Astrocyte of the cerebellum (primary cell): ENCODE results near the gene RPL18A.

Experiments used
- DNase-seq: peaks from one replicate; pipeline ENCODE4 v3.0.0-alpha.2; 2011; ENCODE audit warnings: low read depth
- H3K4me3 ChIP-seq: 2 replicates; pipeline ENCODE4 v1.5.1; 2011; ENCODE audit warnings: mild to moderate bottlenecking, low read depth, low read length, moderate library complexity
- CTCF ChIP-seq: IDR thresholded peaks from 2 replicates; pipeline ENCODE4 v1.5.1; 2012; ENCODE audit warnings: low read length, low read depth, moderate library complexity, mild to moderate bottlenecking; ENCODE audit errors: missing control alignments
- in situ Hi-C: cut with HindIII; loops from 2 replicates; pipeline ENCODE4 v1.10.0; 2017; ENCODE audit warnings: low sequenced_read_pairs

Gene RPL18A

GRCh38 chr19:17824339-17824738 is 35.4 kb upstream of the RPL18A start:
- no peak for DNase-seq
- in situ Hi-C loops: no loop called here
- H3K4me3 ChIP-seq: no peak overlapping the region
- TF ChIP-seq CTCF: no peak

DNA sequence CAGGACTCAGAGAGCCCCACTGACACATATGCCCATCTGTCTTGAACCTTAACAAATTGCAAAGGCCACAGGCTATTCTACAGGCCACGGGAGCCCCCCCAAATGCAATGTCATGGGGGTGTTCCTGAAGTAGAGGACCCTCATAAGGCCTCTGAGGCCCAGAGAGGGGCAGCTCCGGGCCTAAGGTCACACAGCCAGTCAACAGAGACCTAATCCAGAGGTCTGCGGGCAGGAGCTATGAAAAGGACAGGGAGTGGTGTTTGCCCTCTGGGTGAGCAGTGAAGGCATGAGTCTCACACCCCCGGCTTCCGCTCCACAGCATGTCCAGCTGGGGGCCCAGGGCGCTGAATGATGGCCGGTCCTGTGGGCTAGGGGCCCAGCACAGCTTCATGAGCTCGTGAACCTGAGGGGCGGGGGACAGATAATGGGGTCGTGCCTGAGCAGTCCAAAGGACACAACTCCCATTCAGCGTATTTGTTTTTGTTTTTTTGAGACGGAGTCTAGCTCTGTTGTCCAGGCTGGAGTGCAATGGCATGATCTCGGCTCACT is 33.1 kb upstream of the RPL18A start:
- no peak for DNase-seq
- in situ Hi-C loops: no loop called here
- no peak for TF ChIP-seq CTCF
- H3K4me3 ChIP-seq: no peak overlapping the region

DNA sequence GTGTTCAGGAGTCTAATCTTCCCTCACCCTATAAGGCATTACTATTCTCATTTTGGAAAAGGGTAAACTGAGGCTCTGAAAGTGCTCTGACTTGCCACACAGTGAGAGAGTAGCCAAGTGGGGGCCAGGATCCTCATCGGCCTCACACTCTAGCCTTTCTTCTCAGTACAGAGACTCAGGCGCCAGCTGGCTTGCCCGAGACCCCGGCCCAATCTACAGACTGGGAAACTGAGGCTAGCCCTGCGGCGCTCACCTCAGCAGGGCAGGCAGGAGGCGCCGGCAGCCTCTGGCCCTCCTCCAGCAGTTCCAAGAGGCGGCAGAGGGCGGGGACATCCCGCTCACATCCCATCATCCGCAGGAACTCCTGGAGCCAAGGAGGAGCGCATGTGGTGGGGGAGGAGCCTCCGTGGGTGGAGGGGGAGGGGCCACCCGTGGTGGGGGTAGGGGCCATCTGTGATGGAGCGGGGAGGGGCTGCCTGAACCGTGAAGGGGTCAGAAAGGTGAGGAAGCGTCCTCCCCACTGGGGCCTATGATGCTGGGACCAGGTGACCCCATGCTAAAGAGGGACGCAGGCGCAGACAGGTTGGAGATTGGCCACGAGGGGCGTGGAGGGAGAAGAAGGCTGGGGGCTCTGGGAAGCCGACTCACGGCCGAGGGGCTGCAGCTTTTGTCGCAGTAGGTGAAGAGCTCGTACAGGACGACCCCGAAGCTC is 29.7 kb upstream of the RPL18A start:
- no peak for TF ChIP-seq CTCF
- in situ Hi-C loops: loop anchor here (10.0 kb wide), 1 partner anchor 115 kb away; the partner anchor contains the start of gene MAP1S
- DNase-seq: no peak
- H3K4me3 ChIP-seq: peak overlapping the region; percentile 18

- no peak for DNase-seq
- no peak for TF ChIP-seq CTCF
- peak overlapping the region; percentile 18 for H3K4me3 ChIP-seq
- in situ Hi-C loops: loop anchor here (10.0 kb wide), 1 partner anchor 116 kb away; the partner anchor contains the start of gene MAP1S
Measured at GRCh38 chr19:17830567-17831418, 28.9 kb upstream of the RPL18A start.

DNA sequence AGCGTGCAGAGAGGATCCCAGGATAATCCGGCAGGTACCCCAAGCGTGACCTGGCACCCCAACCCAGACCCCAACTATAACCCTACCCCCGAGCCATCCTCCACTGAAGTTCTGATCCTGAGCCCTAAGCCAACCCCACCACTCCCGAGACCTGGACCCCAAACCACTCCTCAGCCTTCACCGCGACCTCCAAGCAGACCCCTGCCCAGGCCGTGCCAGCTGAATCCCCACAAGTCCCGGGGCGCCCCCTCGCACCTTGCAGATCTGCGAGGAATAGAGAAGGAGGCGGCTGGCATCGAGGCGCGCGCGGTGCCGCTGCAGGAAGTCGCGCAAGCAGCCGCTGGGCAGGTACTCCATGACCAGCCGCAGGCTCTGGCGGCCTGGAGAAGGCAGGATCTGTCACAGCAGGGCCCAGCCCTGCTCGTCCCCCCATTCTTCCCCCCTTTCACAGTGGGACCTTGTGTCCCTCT is 28.3 kb upstream of the RPL18A start:
- DNase-seq: no peak
- in situ Hi-C loops: loop anchor here (10.0 kb wide), 1 partner anchor 117 kb away; the partner anchor contains the start of gene MAP1S
- H3K4me3 ChIP-seq: no peak overlapping the region
- no peak for TF ChIP-seq CTCF

DNA sequence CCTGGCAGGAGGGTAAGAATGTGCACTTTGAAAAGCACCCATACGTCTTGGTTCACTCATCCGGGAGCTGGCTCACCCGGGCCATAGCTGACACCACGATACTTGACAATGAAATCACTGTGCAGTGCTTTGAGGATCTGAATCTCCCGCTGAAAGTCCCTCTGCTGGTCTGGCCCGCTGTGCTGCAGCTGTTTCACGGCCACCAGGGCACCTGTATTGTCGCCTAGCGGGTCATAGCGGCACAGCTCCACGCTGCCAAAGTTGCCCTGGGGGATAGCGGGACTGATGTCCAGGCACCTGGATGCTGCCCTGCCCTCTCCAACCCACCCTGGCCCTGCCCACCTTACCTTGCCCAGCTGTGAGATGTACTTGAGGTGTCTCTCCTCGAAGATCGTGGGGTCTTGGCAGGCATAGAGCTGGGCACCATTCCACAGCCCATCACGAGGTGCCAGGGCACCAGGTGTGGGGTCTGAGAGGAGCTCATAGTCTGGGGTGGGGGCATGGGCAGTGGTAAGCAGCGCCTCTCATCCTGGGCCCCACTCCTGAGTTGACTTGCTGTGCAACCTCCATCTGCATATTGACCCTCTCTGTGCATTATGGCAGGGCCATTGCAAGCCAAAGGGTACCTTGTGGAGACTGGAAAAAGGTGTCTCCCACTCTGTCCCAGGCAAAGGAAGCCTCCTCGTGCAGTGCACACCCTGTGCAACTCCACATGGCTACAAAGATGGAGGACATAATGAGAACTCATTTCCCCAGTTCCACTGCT is 27.1 kb upstream of the RPL18A start:
- no peak overlapping the region for H3K4me3 ChIP-seq
- DNase-seq: no peak
- in situ Hi-C loops: loop anchor here (10.0 kb wide), 1 partner anchor 118 kb away; the partner anchor contains the start of gene MAP1S
- TF ChIP-seq CTCF: no peak
